HepG2 (cell line): Measurements from ENCODE around the gene SCAANT1. TPM values are rescaled to one million over a fixed set of nuclear protein-coding genes. Genes with fewer than 3 reads are reported as not detected.

Experiments used
- CAMTA2 ChIP-seq: sonication (generic); formaldehyde crosslinking; IDR thresholded peaks from 2 replicates; pipeline ENCODE4 v1.4.0; 2020; ENCODE audit warnings: mild to moderate bottlenecking, missing genetic modification reagents, borderline replicate concordance
- CCAR2 ChIP-seq: fragments of 200-400 bp; formaldehyde crosslinking; optimal IDR thresholded peaks from 2 replicates; pipeline ENCODE3; 2018; ENCODE audit warnings: low read depth, mild to moderate bottlenecking, low read length, moderate library complexity
- FOXC1 ChIP-seq: sonication (generic); formaldehyde crosslinking; IDR thresholded peaks from 2 replicates; pipeline ENCODE4 v1.8.0; 2022; ENCODE audit warnings: mild to moderate bottlenecking, missing genetic modification reagents, borderline replicate concordance
- KLF16 ChIP-seq, 2 experiments: sonication (generic) in 1 of 2; formaldehyde crosslinking in 1 of 2; IDR thresholded peaks; 2 replicates each; pipeline versions ENCODE4 v1.6.1 to v1.8.0; 2016 to 2023; ENCODE audit warnings: missing genetic modification reagents in 2 of 2, missing compliant biosample characterization in 1 of 2
- MED13 ChIP-seq: sonication (generic); formaldehyde crosslinking; IDR thresholded peaks from 2 replicates; pipeline ENCODE4 v1.5.0; 2020; ENCODE audit warnings: missing genetic modification reagents
- NONO ChIP-seq, 2 experiments: fragments of 450-650 bp in 1 of 2; sonication (generic) in 1 of 2; formaldehyde crosslinking in 1 of 2; IDR thresholded peaks in 1 of 2; conservative IDR thresholded peaks in 1 of 2; 2 replicates each; pipeline versions ENCODE4 v1.6.1 to v1.8.0; 2017 to 2022; ENCODE audit warnings: mild to moderate bottlenecking in 1 of 2, missing genetic modification reagents in 1 of 2, moderate library complexity in 1 of 2
- NR1H2 ChIP-seq: sonication (generic); formaldehyde crosslinking; IDR thresholded peaks from 2 replicates; pipeline ENCODE4 v1.8.1; 2022; ENCODE audit warnings: low read depth, missing genetic modification reagents, borderline replicate concordance
- NRL ChIP-seq: sonication (generic); formaldehyde crosslinking; IDR thresholded peaks from 2 replicates; pipeline ENCODE4 v1.5.0; 2020; ENCODE audit warnings: missing genetic modification reagents, mild to moderate bottlenecking, moderate library complexity, borderline replicate concordance
- REPIN1 ChIP-seq: sonication (generic); formaldehyde crosslinking; IDR thresholded peaks from 2 replicates; pipeline ENCODE4 v1.8.0; 2022; ENCODE audit warnings: missing genetic modification reagents, low read depth, mild to moderate bottlenecking, borderline replicate concordance
- ZNF484 ChIP-seq: sonication (generic); formaldehyde crosslinking; IDR thresholded peaks from 2 replicates; pipeline ENCODE4 v1.5.1; 2020; ENCODE audit warnings: mild to moderate bottlenecking, low read depth, missing genetic modification reagents, borderline replicate concordance
- ZNF816 ChIP-seq: sonication (generic); formaldehyde crosslinking; IDR thresholded peaks from 2 replicates; pipeline ENCODE4 v1.8.0; 2022; ENCODE audit warnings: missing genetic modification reagents, mild to moderate bottlenecking, borderline replicate concordance
- ZNF879 ChIP-seq: sonication (generic); formaldehyde crosslinking; IDR thresholded peaks from 2 replicates; pipeline ENCODE4 v1.8.1; 2023; ENCODE audit warnings: missing genetic modification reagents
- polyA plus RNA-seq, 8 experiments: library from polyadenylated mRNA; depleted of rRNA in 3 of 8; stranded (reverse) in 7 of 8; unstranded in 1 of 8; fragments of >200 nt; fragmentation: Illumina TruSeq in 4 of 8; extraction: Trizol in 4 of 8; gene quantifications; 2 replicates each; pipeline versions ENCODE4 v1.2.1 to v1.2.3, GENCODE V29; 2011 to 2016; ENCODE audit warnings: low read depth in 4 of 8, missing spikeins in 1 of 8, mixed read lengths in 1 of 8; ENCODE audit not compliant: insufficient read depth in 1 of 8
- total RNA-seq, 5 experiments: library from RNA; depleted of rRNA; stranded (reverse); fragments of >200 nt; fragmentation: Illumina TruSeq; extraction: Trizol; gene quantifications; 2 replicates each; pipeline ENCODE4 v1.2.3, GENCODE V29; 2016; ENCODE audit warnings: low read depth in 1 of 5
- TF ChIP-seq, protein P1 (sequence below): IDR thresholded peaks from 2 replicates; pipeline ENCODE4 v1.6.1; 2016; ENCODE audit warnings: low read depth
- TF ChIP-seq, protein P2 (sequence below): sonication (generic); formaldehyde crosslinking; IDR thresholded peaks from 2 replicates; pipeline ENCODE4 v1.4.0; 2020; ENCODE audit warnings: missing genetic modification reagents
- TF ChIP-seq, protein P3 (sequence below): IDR thresholded peaks from 2 replicates; pipeline ENCODE4 v1.6.1; 2016; ENCODE audit warnings: low read depth, control low read depth
- TF ChIP-seq, protein P4 (sequence below): sonication (generic); formaldehyde crosslinking; IDR thresholded peaks from 2 replicates; pipeline ENCODE4 v1.8.0; 2022; ENCODE audit warnings: mild to moderate bottlenecking, missing genetic modification reagents, moderate library complexity
- TF ChIP-seq, protein P5 (sequence below): sonication (generic); formaldehyde crosslinking; IDR thresholded peaks from 2 replicates; pipeline ENCODE4 v1.8.0; 2022; ENCODE audit warnings: mild to moderate bottlenecking, missing genetic modification reagents, borderline replicate concordance

Gene SCAANT1
- total and polyA plus RNA-seq, 2 of the 13 experiments (the other 11 are each of a cell fraction or from before 2014, with no cell fraction given) = not detected

DNA sequence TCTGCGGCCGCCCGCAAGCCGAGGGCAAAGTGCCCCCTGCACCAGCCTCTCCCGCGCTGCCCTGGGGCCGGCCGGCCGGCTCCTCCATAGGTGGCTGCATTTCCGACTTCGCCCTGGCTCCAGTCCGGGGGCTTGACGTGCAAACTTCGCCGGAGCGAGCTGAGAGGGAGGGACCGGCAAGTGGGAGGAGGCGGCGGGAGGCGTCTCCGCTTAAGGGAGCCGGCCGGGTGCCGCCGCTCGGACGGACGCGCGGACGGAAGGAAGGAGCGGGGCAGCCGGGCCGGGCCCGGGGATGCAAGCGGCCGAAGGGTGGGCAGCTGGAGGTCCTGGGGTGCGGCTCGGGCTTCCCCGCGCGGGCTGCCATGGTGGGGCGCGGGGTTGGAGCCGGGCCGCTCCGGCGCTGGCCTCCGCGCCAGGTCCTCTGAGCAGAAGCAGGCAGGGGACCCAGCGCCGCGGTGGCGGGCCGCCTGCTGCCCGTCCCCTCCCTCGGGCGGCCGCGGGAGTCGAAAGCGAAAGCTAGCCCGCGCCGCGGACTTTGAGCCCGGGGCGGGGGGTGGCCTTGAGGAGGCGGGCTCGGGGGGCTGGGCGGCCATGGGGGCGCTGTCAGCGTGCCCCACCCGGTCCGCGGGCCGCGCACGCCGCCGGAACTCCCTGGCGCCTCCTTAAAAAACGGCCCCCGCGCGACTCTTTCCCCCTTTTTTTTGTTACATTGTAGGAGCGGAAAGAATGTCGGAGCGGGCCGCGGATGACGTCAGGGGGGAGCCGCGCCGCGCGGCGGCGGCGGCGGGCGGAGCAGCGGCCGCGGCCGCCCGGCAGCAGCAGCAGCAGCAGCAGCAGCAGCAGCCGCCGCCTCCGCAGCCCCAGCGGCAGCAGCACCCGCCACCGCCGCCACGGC, at the start of gene SCAANT1 (continued):
- TF ChIP-seq, protein P1, sequence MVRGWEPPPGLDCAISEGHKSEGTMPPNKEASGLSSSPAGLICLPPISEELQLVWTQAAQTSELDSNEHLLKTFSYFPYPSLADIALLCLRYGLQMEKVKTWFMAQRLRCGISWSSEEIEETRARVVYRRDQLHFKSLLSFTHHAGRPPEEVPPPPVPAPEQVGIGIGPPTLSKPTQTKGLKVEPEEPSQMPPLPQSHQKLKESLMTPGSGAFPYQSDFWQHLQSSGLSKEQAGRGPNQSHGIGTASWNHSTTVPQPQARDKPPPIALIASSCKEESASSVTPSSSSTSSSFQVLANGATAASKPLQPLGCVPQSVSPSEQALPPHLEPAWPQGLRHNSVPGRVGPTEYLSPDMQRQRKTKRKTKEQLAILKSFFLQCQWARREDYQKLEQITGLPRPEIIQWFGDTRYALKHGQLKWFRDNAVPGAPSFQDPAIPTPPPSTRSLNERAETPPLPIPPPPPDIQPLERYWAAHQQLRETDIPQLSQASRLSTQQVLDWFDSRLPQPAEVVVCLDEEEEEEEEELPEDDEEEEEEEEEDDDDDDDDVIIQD (CRISPR knock-in tag) = no peak
- TF ChIP-seq CCAR2 (no peak), NONO (IDR thresholded peaks at IDR 0.05) (no peak), NONO (CRISPR knock-in tag; conservative IDR thresholded peaks at IDR 0.05) (peak; percentile 38; the same call in 1 of the 2 replicates), ZNF484 (CRISPR knock-in tag) (no peak), ZNF816 (CRISPR knock-in tag) (peak; percentile 93; the same call in 1 of the 2 replicates), FOXC1 (CRISPR knock-in tag) (no peak), ZNF879 (CRISPR knock-in tag) (no peak), CAMTA2 (CRISPR knock-in tag) (no peak), REPIN1 (CRISPR knock-in tag) (no peak), MED13 (CRISPR knock-in tag) (no peak), NRL (CRISPR knock-in tag) (no peak; the same call in 1 of the 2 replicates), KLF16 (CRISPR knock-in tag; IDR thresholded peaks at IDR 0.05) (no peak), NR1H2 (CRISPR knock-in tag) (no peak)
- TF ChIP-seq, protein P2, sequence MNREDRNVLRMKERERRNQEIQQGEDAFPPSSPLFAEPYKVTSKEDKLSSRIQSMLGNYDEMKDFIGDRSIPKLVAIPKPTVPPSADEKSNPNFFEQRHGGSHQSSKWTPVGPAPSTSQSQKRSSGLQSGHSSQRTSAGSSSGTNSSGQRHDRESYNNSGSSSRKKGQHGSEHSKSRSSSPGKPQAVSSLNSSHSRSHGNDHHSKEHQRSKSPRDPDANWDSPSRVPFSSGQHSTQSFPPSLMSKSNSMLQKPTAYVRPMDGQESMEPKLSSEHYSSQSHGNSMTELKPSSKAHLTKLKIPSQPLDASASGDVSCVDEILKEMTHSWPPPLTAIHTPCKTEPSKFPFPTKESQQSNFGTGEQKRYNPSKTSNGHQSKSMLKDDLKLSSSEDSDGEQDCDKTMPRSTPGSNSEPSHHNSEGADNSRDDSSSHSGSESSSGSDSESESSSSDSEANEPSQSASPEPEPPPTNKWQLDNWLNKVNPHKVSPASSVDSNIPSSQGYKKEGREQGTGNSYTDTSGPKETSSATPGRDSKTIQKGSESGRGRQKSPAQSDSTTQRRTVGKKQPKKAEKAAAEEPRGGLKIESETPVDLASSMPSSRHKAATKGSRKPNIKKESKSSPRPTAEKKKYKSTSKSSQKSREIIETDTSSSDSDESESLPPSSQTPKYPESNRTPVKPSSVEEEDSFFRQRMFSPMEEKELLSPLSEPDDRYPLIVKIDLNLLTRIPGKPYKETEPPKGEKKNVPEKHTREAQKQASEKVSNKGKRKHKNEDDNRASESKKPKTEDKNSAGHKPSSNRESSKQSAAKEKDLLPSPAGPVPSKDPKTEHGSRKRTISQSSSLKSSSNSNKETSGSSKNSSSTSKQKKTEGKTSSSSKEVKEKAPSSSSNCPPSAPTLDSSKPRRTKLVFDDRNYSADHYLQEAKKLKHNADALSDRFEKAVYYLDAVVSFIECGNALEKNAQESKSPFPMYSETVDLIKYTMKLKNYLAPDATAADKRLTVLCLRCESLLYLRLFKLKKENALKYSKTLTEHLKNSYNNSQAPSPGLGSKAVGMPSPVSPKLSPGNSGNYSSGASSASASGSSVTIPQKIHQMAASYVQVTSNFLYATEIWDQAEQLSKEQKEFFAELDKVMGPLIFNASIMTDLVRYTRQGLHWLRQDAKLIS (CRISPR knock-in tag) = no peak
- TF ChIP-seq, protein P3, sequence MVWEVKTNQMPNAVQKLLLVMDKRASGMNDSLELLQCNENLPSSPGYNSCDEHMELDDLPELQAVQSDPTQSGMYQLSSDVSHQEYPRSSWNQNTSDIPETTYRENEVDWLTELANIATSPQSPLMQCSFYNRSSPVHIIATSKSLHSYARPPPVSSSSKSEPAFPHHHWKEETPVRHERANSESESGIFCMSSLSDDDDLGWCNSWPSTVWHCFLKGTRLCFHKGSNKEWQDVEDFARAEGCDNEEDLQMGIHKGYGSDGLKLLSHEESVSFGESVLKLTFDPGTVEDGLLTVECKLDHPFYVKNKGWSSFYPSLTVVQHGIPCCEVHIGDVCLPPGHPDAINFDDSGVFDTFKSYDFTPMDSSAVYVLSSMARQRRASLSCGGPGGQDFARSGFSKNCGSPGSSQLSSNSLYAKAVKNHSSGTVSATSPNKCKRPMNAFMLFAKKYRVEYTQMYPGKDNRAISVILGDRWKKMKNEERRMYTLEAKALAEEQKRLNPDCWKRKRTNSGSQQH (CRISPR knock-in tag) = peak; percentile 35; the same call in 1 of the 2 replicates
- TF ChIP-seq, protein P4, sequence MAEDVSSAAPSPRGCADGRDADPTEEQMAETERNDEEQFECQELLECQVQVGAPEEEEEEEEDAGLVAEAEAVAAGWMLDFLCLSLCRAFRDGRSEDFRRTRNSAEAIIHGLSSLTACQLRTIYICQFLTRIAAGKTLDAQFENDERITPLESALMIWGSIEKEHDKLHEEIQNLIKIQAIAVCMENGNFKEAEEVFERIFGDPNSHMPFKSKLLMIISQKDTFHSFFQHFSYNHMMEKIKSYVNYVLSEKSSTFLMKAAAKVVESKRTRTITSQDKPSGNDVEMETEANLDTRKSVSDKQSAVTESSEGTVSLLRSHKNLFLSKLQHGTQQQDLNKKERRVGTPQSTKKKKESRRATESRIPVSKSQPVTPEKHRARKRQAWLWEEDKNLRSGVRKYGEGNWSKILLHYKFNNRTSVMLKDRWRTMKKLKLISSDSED (CRISPR knock-in tag) = no peak
- TF ChIP-seq, protein P5, sequence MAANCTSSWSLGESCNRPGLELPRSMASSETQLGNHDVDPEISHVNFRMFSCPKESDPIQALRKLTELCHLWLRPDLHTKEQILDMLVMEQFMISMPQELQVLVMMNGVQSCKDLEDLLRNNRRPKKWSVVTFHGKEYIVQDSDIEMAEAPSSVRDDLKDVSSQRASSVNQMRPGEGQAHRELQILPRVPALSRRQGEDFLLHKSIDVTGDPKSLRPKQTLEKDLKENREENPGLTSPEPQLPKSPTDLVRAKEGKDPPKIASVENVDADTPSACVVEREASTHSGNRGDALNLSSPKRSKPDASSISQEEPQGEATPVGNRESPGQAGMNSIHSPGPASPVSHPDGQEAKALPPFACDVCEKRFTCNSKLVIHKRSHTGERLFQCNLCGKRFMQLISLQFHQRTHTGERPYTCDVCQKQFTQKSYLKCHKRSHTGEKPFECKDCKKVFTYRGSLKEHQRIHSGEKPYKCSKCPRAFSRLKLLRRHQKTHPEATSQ (CRISPR knock-in tag) = no peak
